ENCODE results near the gene FIGLA.

DNA sequence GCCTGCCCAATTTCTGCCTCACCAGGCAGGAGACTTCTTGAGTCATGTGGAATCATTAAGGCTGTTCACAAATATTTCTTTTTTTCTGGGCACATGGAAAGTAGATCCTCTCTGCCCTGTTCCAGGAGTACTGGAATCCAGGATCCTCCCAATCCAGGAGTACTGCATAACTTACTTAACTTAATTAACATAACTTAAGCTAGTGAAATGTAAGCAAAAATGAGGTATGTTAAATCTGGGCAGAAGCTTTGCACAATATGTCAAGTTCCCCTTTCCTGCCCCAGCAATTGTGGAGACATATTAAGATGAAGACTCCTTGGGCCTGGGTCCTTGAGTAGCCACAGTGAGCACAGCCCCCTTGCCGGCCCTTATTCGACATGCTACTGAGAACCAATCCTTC, 41.9 kb upstream of the FIGLA start:
- no peak for TF ChIP-seq POLR2A (IDR thresholded peaks at IDR 0.05)
- TF ChIP-seq, protein P1, sequence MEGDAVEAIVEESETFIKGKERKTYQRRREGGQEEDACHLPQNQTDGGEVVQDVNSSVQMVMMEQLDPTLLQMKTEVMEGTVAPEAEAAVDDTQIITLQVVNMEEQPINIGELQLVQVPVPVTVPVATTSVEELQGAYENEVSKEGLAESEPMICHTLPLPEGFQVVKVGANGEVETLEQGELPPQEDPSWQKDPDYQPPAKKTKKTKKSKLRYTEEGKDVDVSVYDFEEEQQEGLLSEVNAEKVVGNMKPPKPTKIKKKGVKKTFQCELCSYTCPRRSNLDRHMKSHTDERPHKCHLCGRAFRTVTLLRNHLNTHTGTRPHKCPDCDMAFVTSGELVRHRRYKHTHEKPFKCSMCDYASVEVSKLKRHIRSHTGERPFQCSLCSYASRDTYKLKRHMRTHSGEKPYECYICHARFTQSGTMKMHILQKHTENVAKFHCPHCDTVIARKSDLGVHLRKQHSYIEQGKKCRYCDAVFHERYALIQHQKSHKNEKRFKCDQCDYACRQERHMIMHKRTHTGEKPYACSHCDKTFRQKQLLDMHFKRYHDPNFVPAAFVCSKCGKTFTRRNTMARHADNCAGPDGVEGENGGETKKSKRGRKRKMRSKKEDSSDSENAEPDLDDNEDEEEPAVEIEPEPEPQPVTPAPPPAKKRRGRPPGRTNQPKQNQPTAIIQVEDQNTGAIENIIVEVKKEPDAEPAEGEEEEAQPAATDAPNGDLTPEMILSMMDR (IDR thresholded peaks at IDR 0.05): no peak

Measured in vagina (tissue), 2 donors.